Measurements from ENCODE around the gene TRAF3IP1. TPM values are rescaled to one million over a fixed set of nuclear protein-coding genes. Genes with fewer than 3 reads are reported as not detected.
A peak's percentile ranks its signal among the peaks of the same experiment; 100 is the strongest.

Gene TRAF3IP1
- polyA plus RNA-seq, 1 donor: 24.1 TPM

- no peak for DNase-seq
These were observed 32.3 kb upstream of the TRAF3IP1 start, which contains the start of gene PER2 for GRCh38 chr2:238287737-238288649. Gene PER2, minus strand, starts transcription at chr2:238288610. Its CDS starts 10,674 bp downstream, at chr2:238277936.

- DNase-seq: peak; percentile 99
These were observed 31.4 kb upstream of the TRAF3IP1 start for GRCh38 chr2:238288650-238289573.

- no peak for DNase-seq
These were observed 30.7 kb upstream of the TRAF3IP1 start for GRCh38 chr2:238289574-238289973.

GRCh38 chr2:238290091-238290509, 30.2 kb upstream of the TRAF3IP1 start:
- DNase-seq: no peak

GRCh38 chr2:238290715-238291549, 29.4 kb upstream of the TRAF3IP1 start:
- DNase-seq: no peak

- no peak for DNase-seq
These were observed 28.6 kb upstream of the TRAF3IP1 start for GRCh38 chr2:238291550-238292281.

- DNase-seq: no peak
These were observed 26.3 kb upstream of the TRAF3IP1 start for GRCh38 chr2:238294046-238294392.

GRCh38 chr2:238294393-238295143, 25.8 kb upstream of the TRAF3IP1 start:
- no peak for DNase-seq

GRCh38 chr2:238295144-238296112, 24.9 kb upstream of the TRAF3IP1 start:
- no peak for DNase-seq

- DNase-seq: no peak
These were observed 23.5 kb upstream of the TRAF3IP1 start for GRCh38 chr2:238296638-238297457.

- no peak for DNase-seq
These were observed 20.5 kb upstream of the TRAF3IP1 start for GRCh38 chr2:238299803-238300202.

GRCh38 chr2:238302087-238302486, 18.2 kb upstream of the TRAF3IP1 start:
- DNase-seq: no peak

- DNase-seq: no peak
These were observed 17.6 kb upstream of the TRAF3IP1 start for GRCh38 chr2:238302751-238303150.

- DNase-seq: no peak
These were observed 16.2 kb upstream of the TRAF3IP1 start for GRCh38 chr2:238304116-238304515.

GRCh38 chr2:238305092-238305862, 15.0 kb upstream of the TRAF3IP1 start:
- no peak for DNase-seq

GRCh38 chr2:238305965-238306671, 14.2 kb upstream of the TRAF3IP1 start:
- DNase-seq: no peak

- DNase-seq: no peak
These were observed 13.7 kb upstream of the TRAF3IP1 start for GRCh38 chr2:238306672-238306998.

Data from left kidney (tissue), 2 donors.